A549 (cell line): Measurements from ENCODE around the gene BPI. TPM values are rescaled to one million over a fixed set of nuclear protein-coding genes. Genes with fewer than 3 reads are reported as not detected.

Experiments
- ATAC-seq, 2 experiments: fragments of 200-7000 bp in 1 of 2; fragments of >200 bp in 1 of 2; cut with Nextera tagmentation in 1 of 2; cut with Tn5 transposase in 1 of 2; 3 replicates each; pipeline versions ENCODE4 v1.8.0 to v1.9.1; 2018 to 2020; ENCODE audit warnings: mild to moderate bottlenecking in 1 of 2, moderate library complexity in 1 of 2
- CTCF ChIA-PET: fragments of 300-600 bp; sonication (Branson Sonifier 250); formaldehyde crosslinking; extraction: SDS; loops from one replicate; lab custom pipeline; 2021; ENCODE audit warnings: antibody characterized with exemption, inconsistent platforms; lab: Yijun Ruan, JAX
- POLR2A ChIA-PET: fragments of 350-600 bp; formaldehyde crosslinking; extraction: SDS; loops from one replicate; lab custom pipeline; 2021; ENCODE audit warnings: antibody characterized with exemption, inconsistent platforms; lab: Yijun Ruan, JAX
- DNase-seq, 2 experiments: peaks; one replicate each; pipeline versions ENCODE4 v3.0.0 to v3.0.0-alpha.2; 2011 to 2016; ENCODE audit warnings: low read depth in 1 of 2, low spot score in 1 of 2
- FAIRE-seq: peaks from 2 replicates; lab custom pipeline; 2011; peaks lifted over from hg19 to GRCh38; lab: Jason Lieb, UNC
- H3K27ac ChIP-seq, 2 experiments: fragments of >200 bp; sonication (Bioruptor Twin); formaldehyde crosslinking; 3 replicates each; pipeline ENCODE4 v1.5.1; 2016 to 2017
- H3K4me1 ChIP-seq: fragments of >200 bp; sonication (Bioruptor Twin); formaldehyde crosslinking; 3 replicates; pipeline ENCODE4 v1.6.1; 2016
- H3K4me2 ChIP-seq: fragments of >200 bp; sonication (Bioruptor Twin); formaldehyde crosslinking; 3 replicates; pipeline ENCODE4 v1.6.1; 2016
- H3K4me3 ChIP-seq: fragments of >200 bp; sonication (Bioruptor Twin); formaldehyde crosslinking; 3 replicates; pipeline ENCODE4 v1.5.1; 2016
- H3K9me3 ChIP-seq: fragments of >200 bp; sonication (Bioruptor Twin); formaldehyde crosslinking; 3 replicates; pipeline ENCODE4 v1.6.1; 2016
- CEBPB ChIP-seq, 2 experiments: fragments of >200 bp in 1 of 2; sonication (Bioruptor Twin) in 1 of 2; formaldehyde crosslinking in 1 of 2; IDR thresholded peaks; 2 replicates each; pipeline ENCODE4 v1.6.1; 2012 to 2016
- CHD2 ChIP-seq: fragments of 150-350 bp; IDR thresholded peaks from 2 replicates; pipeline ENCODE4 v1.6.1; 2014; ENCODE audit warnings: low read length; ENCODE audit not compliant: partially characterized antibody
- EHMT2 ChIP-seq: fragments of 200-600 bp; sonication (generic); IDR thresholded peaks from 2 replicates; pipeline ENCODE4 v1.6.1; 2016; ENCODE audit warnings: antibody characterized with exemption, low read depth, mild to moderate bottlenecking, moderate library complexity
- EP300 ChIP-seq, 2 experiments: fragments of >200 bp; sonication (Bioruptor Twin); formaldehyde crosslinking; IDR thresholded peaks; 2 replicates in 1 of 2; 3 replicates in 1 of 2; pipeline ENCODE4 v1.6.1; 2016 to 2017
- FOSB ChIP-seq: fragments of 250-450 bp; sonication (Bioruptor Pico); IDR thresholded peaks from 2 replicates; pipeline ENCODE4 v1.5.0; 2020; ENCODE audit warnings: mild to moderate bottlenecking, moderate library complexity
- FOSL2 ChIP-seq, 2 experiments: fragments of 450-650 bp in 1 of 2; fragments of >200 bp in 1 of 2; sonication (Bioruptor Twin) in 1 of 2; formaldehyde crosslinking; IDR thresholded peaks; 2 replicates each; pipeline versions ENCODE4 v1.5.0 to v1.6.1; 2016 to 2020; ENCODE audit warnings: mild to moderate bottlenecking in 1 of 2, moderate library complexity in 1 of 2
- GATA3 ChIP-seq: IDR thresholded peaks from 2 replicates; pipeline ENCODE4 v1.6.1; 2012; ENCODE audit warnings: borderline replicate concordance
- JUN ChIP-seq, 2 experiments: fragments of >200 bp; sonication (Bioruptor Twin); formaldehyde crosslinking; IDR thresholded peaks; 2 replicates in 1 of 2; 3 replicates in 1 of 2; pipeline ENCODE4 v1.6.1; 2016 to 2017
- JUNB ChIP-seq: fragments of >200 bp; sonication (Bioruptor Twin); formaldehyde crosslinking; IDR thresholded peaks from 2 replicates; pipeline ENCODE4 v1.6.1; 2016
- MAFK ChIP-seq: fragments of 450-650 bp; IDR thresholded peaks from 2 replicates; pipeline ENCODE4 v1.6.1; 2014; ENCODE audit not compliant: partially characterized antibody
- NFE2L2 ChIP-seq: fragments of 150-350 bp; conservative IDR thresholded peaks from 2 replicates; pipeline ENCODE4 v1.6.1; 2014; ENCODE audit warnings: low read length
- PHF8 ChIP-seq: fragments of 200-600 bp; sonication (generic); IDR thresholded peaks from 2 replicates; pipeline ENCODE4 v1.6.1; 2016; ENCODE audit warnings: low read depth, mild to moderate bottlenecking, antibody characterized with exemption, moderate library complexity, borderline replicate concordance
- POLR2AphosphoS2 ChIP-seq: conservative IDR thresholded peaks from 2 replicates; pipeline ENCODE4 v1.6.1; 2012; ENCODE audit warnings: low read length, improper control_type of control experiment, inconsistent platforms
- RARB ChIP-seq: fragments of 250-450 bp; sonication (Bioruptor Pico); IDR thresholded peaks from 2 replicates; pipeline ENCODE4 v1.8.0; 2021; ENCODE audit warnings: mild to moderate bottlenecking, moderate library complexity
- SREBF2 ChIP-seq: fragments of 450-650 bp; IDR thresholded peaks from 2 replicates; pipeline ENCODE4 v1.6.1; 2014; ENCODE audit warnings: mild to moderate bottlenecking, moderate library complexity
- ZC3H11A ChIP-seq: fragments of 450-650 bp; IDR thresholded peaks from 2 replicates; pipeline ENCODE4 v1.6.1; 2014; ENCODE audit warnings: antibody characterized with exemption, mild to moderate bottlenecking
- ZNF302 ChIP-seq: fragments of 250-450 bp; sonication (Bioruptor Pico); IDR thresholded peaks from 2 replicates; pipeline ENCODE4 v1.9.0; 2021; ENCODE audit warnings: inconsistent platforms, mild to moderate bottlenecking, moderate library complexity
- ZSCAN20 ChIP-seq: fragments of 250-450 bp; sonication (Bioruptor Pico); IDR thresholded peaks from 2 replicates; pipeline ENCODE4 v1.8.0; 2022; ENCODE audit warnings: mild to moderate bottlenecking, moderate library complexity
- WGBS: methylation state at CpG from one replicate; pipeline ENCODE4 v1.1.6; 2017; ENCODE audit errors: missing lambda C conversion rate; 5-methylcytosine and 5-hydroxymethylcytosine counted together
- polyA plus RNA-seq, 4 experiments: library from polyadenylated mRNA; depleted of rRNA in 3 of 4; stranded (reverse); fragments of >200 nt; fragmentation: RNase III in 1 of 4; extraction: RNeasy Plus Mini Kit Qiagen cat#74134 plus additional on column Dnase treatment in 1 of 4; gene quantifications; 2 replicates in 3 of 4; 3 replicates in 1 of 4; pipeline ENCODE4 v1.2.3, GENCODE V29; 2011 to 2017
- TF ChIP-seq, protein P1 (sequence below): fragments of 150-350 bp; IDR thresholded peaks from 2 replicates; pipeline ENCODE4 v1.6.1; 2014; ENCODE audit warnings: low read depth, mild to moderate bottlenecking, low read length
- TF ChIP-seq, protein P2 (sequence below): fragments of 250-450 bp; sonication (Bioruptor Pico); IDR thresholded peaks from 2 replicates; pipeline ENCODE4 v1.5.0; 2021; ENCODE audit warnings: mild to moderate bottlenecking, moderate library complexity, borderline replicate concordance
- TF ChIP-seq, protein P3 (sequence below): fragments of >200 bp; sonication (Bioruptor Twin); formaldehyde crosslinking; IDR thresholded peaks from 2 replicates; pipeline ENCODE4 v1.6.1; 2016
- TF ChIP-seq, protein P4 (sequence below): fragments of 250-450 bp; sonication (Bioruptor Pico); IDR thresholded peaks from 2 replicates; pipeline ENCODE4 v1.5.0; 2020; ENCODE audit warnings: low read depth, mild to moderate bottlenecking, moderate library complexity
- TF ChIP-seq, protein P5 (sequence below): fragments of >200 bp; sonication (Bioruptor Twin); formaldehyde crosslinking; IDR thresholded peaks from 3 replicates; pipeline ENCODE4 v1.5.1; 2016
- TF ChIP-seq, protein P6 (sequence below): fragments of >200 bp; sonication (Bioruptor Twin); formaldehyde crosslinking; IDR thresholded peaks from 3 replicates; pipeline ENCODE4 v1.6.1; 2016

Gene BPI
- polyA plus RNA-seq, 2 of the 4 experiments (the other 2 are of a cell fraction): not detected

GRCh38 chr20:38294076-38294591, 9.8 kb upstream of the BPI start:
- Histone ChIP-seq H3K4me3 (no peak overlapping the region), H3K4me2 (no peak overlapping the region), H3K27ac (no peak overlapping the region), H3K4me1 (no peaks in the 10 kb centered on the region), H3K9me3 (no peaks in the 10 kb centered on the region)
- 69% methylated on average over 11 of the region's 11 CpGs for WGBS
- no peak for ATAC-seq
- FAIRE-seq: no peak
- no peak for TF ChIP-seq CHD2
- no peak for TF ChIP-seq FOSL2 (IDR thresholded peaks at IDR 0.05)
- TF ChIP-seq FOSL2 (CRISPR knock-in tag; IDR thresholded peaks at IDR 0.05): no peak
- no peak for TF ChIP-seq PHF8
- TF ChIP-seq GATA3: no peak
- TF ChIP-seq, protein P1, sequence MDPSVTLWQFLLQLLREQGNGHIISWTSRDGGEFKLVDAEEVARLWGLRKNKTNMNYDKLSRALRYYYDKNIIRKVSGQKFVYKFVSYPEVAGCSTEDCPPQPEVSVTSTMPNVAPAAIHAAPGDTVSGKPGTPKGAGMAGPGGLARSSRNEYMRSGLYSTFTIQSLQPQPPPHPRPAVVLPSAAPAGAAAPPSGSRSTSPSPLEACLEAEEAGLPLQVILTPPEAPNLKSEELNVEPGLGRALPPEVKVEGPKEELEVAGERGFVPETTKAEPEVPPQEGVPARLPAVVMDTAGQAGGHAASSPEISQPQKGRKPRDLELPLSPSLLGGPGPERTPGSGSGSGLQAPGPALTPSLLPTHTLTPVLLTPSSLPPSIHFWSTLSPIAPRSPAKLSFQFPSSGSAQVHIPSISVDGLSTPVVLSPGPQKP: no peak
- no peak for TF ChIP-seq JUN (IDR thresholded peaks at IDR 0.05)
- TF ChIP-seq JUNB: no peak
- no peak for TF ChIP-seq ZC3H11A
- TF ChIP-seq ZNF302 (CRISPR knock-in tag): no peak
- CTCF ChIA-PET: interaction anchor here (1.7 to 4.0 kb wide), 2 partner anchors 72 to 729 kb away, joined by 8 to 21 read pairs; no protein-coding TSS in a partner anchor
- POLR2A ChIA-PET: no interaction called here
- DNase-seq: no peak

- TF ChIP-seq EP300 (IDR thresholded peaks at IDR 0.05) (no peak), ZSCAN20 (CRISPR knock-in tag) (no peak), JUNB (no peak), SREBF2 (no peak), ZNF302 (CRISPR knock-in tag) (no peak), CEBPB (IDR thresholded peaks at IDR 0.05) (no peak), FOSB (no peak), POLR2AphosphoS2 (no peak), RARB (CRISPR knock-in tag) (no peak)
- TF ChIP-seq, protein P2, sequence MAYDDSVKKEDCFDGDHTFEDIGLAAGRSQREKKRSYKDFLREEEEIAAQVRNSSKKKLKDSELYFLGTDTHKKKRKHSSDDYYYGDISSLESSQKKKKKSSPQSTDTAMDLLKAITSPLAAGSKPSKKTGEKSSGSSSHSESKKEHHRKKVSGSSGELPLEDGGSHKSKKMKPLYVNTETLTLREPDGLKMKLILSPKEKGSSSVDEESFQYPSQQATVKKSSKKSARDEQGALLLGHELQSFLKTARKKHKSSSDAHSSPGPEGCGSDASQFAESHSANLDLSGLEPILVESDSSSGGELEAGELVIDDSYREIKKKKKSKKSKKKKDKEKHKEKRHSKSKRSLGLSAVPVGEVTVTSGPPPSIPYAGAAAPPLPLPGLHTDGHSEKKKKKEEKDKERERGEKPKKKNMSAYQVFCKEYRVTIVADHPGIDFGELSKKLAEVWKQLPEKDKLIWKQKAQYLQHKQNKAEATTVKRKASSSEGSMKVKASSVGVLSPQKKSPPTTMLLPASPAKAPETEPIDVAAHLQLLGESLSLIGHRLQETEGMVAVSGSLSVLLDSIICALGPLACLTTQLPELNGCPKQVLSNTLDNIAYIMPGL (CRISPR knock-in tag): no peak
- TF ChIP-seq, protein P3, sequence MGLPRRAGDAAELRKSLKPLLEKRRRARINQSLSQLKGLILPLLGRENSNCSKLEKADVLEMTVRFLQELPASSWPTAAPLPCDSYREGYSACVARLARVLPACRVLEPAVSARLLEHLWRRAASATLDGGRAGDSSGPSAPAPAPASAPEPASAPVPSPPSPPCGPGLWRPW: no peak
- Histone ChIP-seq H3K4me2 (no peak overlapping the region), H3K4me1 (no peaks in the 10 kb centered on the region), H3K4me3 (no peak overlapping the region), H3K9me3 (no peaks in the 10 kb centered on the region), H3K27ac (no peak overlapping the region)
- no peak for DNase-seq
- ChIA-PET CTCF (interaction anchor here (0.9 to 4.0 kb wide), 5 partner anchors 56 to 731 kb away, joined by 3 to 21 read pairs (median 4); no protein-coding TSS in a partner anchor), POLR2A (no interaction called here)
- no peak for FAIRE-seq
- WGBS: 70% methylated on average over 5 of the region's 5 CpGs
- ATAC-seq: no peak
These were observed 8.1 kb upstream of the BPI start for GRCh38 chr20:38295811-38296210.

DNA sequence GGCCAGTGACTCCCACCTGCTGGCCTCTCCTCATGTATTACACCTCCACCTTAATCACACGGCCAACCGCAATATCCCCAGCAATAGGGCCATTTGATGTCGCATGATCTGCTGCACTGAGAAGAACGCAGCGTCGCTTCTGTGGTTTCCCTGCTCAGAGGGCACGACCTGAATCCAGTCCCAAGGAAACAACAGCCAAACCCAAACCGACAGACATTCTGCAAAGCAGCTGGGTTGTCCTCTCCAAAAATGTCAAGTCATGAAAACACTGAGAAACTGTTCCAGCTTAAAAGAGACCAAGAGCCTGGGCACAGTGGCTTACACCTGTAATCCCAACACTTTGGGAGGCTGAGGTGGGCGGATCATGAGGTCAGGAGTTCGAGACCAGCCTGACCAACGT, 7.5 kb upstream of the BPI start:
- no peak overlapping the region for H3K27ac ChIP-seq
- POLR2A ChIA-PET: no interaction called here
- no peak for DNase-seq
- H3K4me3 ChIP-seq: no peak overlapping the region
- TF ChIP-seq, protein P4, sequence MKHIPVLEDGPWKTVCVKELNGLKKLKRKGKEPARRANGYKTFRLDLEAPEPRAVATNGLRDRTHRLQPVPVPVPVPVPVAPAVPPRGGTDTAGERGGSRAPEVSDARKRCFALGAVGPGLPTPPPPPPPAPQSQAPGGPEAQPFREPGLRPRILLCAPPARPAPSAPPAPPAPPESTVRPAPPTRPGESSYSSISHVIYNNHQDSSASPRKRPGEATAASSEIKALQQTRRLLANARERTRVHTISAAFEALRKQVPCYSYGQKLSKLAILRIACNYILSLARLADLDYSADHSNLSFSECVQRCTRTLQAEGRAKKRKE (CRISPR knock-in tag): no peak
- TF ChIP-seq EHMT2 (no peak), CEBPB (IDR thresholded peaks at IDR 0.05) (no peak), NFE2L2 (peak; percentile 57), RARB (CRISPR knock-in tag) (no peak), MAFK (peak; percentile 80)
- TF ChIP-seq, protein P2 (CRISPR knock-in tag): no peak
- TF ChIP-seq, protein P5, sequence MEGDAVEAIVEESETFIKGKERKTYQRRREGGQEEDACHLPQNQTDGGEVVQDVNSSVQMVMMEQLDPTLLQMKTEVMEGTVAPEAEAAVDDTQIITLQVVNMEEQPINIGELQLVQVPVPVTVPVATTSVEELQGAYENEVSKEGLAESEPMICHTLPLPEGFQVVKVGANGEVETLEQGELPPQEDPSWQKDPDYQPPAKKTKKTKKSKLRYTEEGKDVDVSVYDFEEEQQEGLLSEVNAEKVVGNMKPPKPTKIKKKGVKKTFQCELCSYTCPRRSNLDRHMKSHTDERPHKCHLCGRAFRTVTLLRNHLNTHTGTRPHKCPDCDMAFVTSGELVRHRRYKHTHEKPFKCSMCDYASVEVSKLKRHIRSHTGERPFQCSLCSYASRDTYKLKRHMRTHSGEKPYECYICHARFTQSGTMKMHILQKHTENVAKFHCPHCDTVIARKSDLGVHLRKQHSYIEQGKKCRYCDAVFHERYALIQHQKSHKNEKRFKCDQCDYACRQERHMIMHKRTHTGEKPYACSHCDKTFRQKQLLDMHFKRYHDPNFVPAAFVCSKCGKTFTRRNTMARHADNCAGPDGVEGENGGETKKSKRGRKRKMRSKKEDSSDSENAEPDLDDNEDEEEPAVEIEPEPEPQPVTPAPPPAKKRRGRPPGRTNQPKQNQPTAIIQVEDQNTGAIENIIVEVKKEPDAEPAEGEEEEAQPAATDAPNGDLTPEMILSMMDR: no peak
- TF ChIP-seq, protein P6, sequence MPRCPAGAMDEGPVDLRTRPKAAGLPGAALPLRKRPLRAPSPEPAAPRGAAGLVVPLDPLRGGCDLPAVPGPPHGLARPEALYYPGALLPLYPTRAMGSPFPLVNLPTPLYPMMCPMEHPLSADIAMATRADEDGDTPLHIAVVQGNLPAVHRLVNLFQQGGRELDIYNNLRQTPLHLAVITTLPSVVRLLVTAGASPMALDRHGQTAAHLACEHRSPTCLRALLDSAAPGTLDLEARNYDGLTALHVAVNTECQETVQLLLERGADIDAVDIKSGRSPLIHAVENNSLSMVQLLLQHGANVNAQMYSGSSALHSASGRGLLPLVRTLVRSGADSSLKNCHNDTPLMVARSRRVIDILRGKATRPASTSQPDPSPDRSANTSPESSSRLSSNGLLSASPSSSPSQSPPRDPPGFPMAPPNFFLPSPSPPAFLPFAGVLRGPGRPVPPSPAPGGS: no peak
- WGBS: 72% methylated on average over 11 of the region's 11 CpGs
- ATAC-seq: no peak
- FAIRE-seq: no peak
- CTCF ChIA-PET: interaction anchor here (0.9 to 4.0 kb wide), 3 partner anchors 56 to 74 kb away, joined by 3 to 21 read pairs (median 4); no protein-coding TSS in a partner anchor
- no peaks in the 10 kb centered on the region for H3K9me3 ChIP-seq
- H3K4me1 ChIP-seq: no peaks in the 10 kb centered on the region
- no peak overlapping the region for H3K4me2 ChIP-seq
